GM21737 (cell line): Measurements from ENCODE around the gene MAP2K5.

ENCODE experiments used
- ATAC-seq: cut with Tn5 transposase; IDR thresholded peaks from one replicate; pipeline ENCODE4 v1.9.1; 2021; ENCODE audit warnings: mild to moderate bottlenecking, moderate library complexity; ENCODE audit not compliant: unreplicated experiment

MAP2K5 gene

GRCh38 chr15:67542420-67543347 lies at the start of gene MAP2K5:
TSS of gene MAP2K5 (plus strand) at chr15:67542703. CDS start at chr15:67543336, 633 bp downstream.
- ATAC-seq, result peak; percentile 51

- no peak for ATAC-seq
Observed at GRCh38 chr15:67495585-67495984, 46.9 kb upstream of the MAP2K5 start.

GRCh38 chr15:67501177-67501835 lies 41.2 kb upstream of the MAP2K5 start:
- ATAC-seq, result no peak

GRCh38 chr15:67501836-67502461 lies 40.6 kb upstream of the MAP2K5 start:
- no peak for ATAC-seq

- no peak for ATAC-seq
Observed at GRCh38 chr15:67504056-67504455, 38.4 kb upstream of the MAP2K5 start.

DNA sequence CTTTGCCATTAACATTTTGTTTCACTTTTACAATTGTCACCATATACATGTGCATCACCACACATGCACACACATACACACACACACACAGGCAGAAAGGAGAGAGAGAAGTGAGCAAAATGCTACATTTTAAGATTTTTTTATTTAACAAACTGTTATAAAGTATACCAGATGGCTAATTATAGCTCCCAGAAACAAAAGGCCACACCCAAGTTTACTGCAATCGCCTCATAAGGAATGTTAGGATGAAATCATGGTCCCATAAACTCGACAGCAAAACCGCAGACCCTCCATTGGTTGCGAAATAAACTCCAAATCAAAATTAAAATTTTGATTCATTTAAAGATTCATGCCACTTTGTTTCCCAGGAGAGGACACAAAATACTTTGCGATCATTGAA lies 37.7 kb upstream of the MAP2K5 start:
- ATAC-seq, result no peak

DNA sequence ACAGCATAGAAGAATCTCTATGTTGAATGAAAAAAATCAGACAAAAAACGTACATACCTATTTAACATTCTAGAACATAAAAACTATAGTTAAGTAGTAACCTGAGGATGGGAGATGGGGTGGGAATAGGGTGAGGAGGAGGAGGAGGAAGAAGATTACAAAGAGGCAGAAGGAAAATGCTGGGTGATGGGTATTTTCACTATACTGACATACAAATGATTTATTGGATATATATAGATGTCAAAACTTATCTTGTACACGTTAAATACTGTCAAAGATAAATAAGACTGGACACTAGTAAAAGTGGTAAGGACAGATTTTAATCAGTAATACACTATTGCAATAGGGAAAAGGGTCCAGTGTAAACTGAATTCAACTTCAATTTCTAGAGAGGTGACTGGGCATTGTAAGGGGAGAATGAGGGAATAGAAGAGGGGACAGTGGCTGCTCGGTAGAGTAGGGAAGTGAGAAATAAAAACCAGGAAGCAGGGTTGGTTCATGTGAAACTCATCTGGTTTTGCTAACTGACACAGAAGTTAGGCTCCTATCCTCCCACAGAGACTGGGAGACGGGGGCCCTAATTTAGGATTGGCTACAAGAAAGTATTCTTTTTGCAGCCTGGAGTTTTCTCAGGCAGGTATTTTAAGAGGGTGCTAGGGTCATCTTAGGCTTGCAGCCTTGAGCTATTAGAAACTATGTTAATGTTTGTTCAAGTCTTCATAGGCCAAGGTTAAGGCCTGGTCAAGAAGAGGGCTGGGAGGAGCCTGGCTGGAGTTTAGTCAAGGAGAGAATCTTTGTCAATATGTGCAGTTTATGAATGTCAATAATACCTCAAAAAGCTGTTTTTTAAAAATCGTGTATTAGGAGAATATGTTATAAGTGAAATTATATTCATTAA lies 36.6 kb upstream of the MAP2K5 start:
- ATAC-seq, result no peak

DNA sequence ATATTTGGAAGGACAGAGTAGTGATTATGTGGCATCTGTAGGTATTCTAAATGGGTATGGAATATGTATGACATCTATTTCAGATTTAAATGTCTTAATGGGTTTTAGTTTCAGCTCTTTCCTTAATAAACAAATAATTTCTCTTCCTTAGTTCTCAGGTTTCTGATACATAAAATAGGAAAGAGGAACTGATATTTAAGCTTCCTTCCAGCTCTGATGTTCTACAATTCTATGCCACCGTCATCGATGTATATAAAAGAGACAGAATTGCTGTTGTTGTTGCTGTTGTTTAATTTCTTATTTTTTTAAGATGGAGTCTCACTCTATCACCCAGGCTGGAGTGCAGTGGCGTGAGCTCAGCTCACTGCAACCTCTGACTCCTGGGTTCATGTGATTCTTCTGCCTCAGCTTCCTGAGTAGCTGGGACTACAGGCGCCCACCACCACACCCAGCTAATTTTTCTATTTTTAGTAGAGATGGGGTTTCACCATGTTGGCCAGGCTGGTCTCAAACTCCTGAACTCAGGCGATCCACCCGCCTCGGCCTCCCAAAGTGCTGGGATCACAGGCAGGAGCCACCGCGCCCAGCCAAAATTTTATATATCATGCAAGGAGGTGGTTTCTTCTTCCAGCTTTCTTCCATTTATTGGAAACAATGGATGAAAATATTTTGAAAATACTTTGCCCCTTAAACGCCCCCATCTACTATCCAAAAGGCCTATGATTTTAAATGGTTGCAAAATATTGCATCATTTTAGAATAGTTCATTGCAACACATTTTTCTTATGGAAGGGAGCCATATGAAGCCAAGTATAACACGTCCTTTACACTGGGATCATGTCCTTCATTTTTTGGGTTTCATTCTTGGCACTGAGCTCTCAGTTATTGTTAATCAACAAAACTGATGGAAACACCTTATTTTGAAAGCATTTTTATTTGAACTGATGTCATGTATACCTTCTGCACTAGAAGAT lies 35.4 kb upstream of the MAP2K5 start:
- no peak for ATAC-seq

DNA sequence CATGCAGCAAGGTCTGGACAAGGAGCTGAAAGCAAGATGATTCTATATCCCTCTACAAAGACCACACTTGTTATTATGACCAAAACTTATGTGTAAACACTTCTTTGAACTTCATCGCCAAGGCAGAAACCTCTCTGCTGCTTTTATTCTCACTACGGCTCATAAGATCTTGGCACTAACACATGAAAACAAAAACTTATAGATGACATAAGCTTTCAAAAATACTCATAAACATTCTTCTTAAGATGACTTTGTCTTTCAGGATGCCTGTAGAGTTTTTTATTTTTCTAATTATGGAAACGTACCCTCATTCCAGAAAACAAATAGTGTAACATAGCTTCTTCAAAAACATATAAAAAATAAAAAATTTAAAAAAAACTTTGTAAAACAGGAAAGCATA lies 34.1 kb upstream of the MAP2K5 start:
- no peak for ATAC-seq

DNA sequence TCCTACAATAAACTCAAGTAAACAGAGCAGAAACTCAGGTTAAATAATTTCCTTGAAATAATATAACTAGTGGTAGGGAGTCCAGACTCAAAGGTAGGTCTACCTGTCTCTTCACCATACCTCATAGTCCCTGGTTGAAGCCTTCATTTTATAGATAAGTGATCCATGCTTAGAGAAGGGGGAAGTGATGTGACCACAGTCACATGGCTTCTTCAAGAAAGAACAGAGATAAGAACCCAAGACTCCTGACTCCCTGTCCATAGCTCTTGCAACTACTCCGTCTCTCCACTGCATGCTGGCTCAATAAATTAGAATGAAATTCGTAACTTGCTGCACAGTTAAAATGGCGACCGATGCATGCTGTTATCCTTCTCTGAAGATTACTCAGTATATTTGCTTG lies 32.6 kb upstream of the MAP2K5 start:
- no peak for ATAC-seq

- no peak for ATAC-seq
Observed at GRCh38 chr15:67510597-67511190, 31.8 kb upstream of the MAP2K5 start.

DNA sequence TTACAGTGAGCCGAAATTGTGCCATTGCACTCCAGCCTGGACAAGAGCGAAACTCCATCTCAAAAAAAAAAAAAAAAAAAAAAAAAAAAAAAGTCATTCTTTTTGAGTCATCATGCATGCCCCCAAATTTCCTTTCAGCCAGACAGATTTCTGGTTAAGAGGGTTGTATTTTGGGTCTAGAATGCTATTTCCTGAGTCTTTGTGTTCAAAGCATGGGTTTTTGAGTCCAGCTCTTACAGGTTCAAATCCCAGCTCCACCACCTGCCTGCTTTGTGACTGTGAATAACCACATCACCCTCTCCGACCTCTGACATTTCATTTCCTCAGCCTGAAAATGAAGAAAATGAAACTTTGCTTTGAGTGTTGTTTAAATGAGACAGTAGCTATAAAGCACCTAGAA lies 30.9 kb upstream of the MAP2K5 start:
- ATAC-seq, result no peak

- no peak for ATAC-seq
Observed at GRCh38 chr15:67512140-67512539, 30.4 kb upstream of the MAP2K5 start.

- no peak for ATAC-seq
Observed at GRCh38 chr15:67512933-67513714, 29.4 kb upstream of the MAP2K5 start.

- ATAC-seq, result no peak
Observed at GRCh38 chr15:67515090-67515489, 27.4 kb upstream of the MAP2K5 start.

- ATAC-seq, result no peak
Observed at GRCh38 chr15:67515557-67515956, 26.9 kb upstream of the MAP2K5 start.

GRCh38 chr15:67520321-67521028 lies 22.0 kb upstream of the MAP2K5 start:
- ATAC-seq, result no peak
